DND-41 (cell line): ENCODE results near the gene SCN5A.

ENCODE experiments used
- EZH2 ChIP-seq: IDR thresholded peaks from 3 replicates; pipeline ENCODE4 v1.6.1; 2012; ENCODE audit warnings: borderline replicate concordance, low read depth, mild to moderate bottlenecking, moderate library complexity, low read length, inconsistent platforms; ENCODE audit not compliant: severe bottlenecking
- TF ChIP-seq, protein P1 (sequence below): IDR thresholded peaks from 2 replicates; pipeline ENCODE4 v1.5.1; 2012; ENCODE audit warnings: borderline replicate concordance, low read length, moderate library complexity, mild to moderate bottlenecking; ENCODE audit not compliant: poor library complexity, severe bottlenecking; ENCODE audit errors: extremely low read depth

DNA sequence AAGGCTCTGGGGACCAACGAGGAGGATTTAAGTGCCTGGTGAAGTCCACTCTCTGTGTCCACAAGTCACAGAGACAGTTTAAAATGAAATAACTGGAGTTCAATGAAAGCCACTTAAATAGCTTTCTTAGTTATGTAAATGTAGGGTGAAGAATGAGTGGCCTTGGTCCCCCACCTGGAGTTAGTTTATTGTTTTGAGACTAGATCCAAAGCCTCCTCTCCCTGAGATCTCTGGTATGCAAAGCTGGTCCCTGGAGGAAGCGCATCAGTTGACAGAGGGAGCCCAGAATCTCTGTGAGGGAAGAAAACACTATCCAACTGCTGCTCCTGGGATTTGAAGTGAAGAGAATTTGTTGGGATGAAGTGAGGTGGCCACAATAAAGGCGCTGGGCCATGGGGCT, 112.8 kb downstream of the SCN5A start:
- TF ChIP-seq, protein P1, sequence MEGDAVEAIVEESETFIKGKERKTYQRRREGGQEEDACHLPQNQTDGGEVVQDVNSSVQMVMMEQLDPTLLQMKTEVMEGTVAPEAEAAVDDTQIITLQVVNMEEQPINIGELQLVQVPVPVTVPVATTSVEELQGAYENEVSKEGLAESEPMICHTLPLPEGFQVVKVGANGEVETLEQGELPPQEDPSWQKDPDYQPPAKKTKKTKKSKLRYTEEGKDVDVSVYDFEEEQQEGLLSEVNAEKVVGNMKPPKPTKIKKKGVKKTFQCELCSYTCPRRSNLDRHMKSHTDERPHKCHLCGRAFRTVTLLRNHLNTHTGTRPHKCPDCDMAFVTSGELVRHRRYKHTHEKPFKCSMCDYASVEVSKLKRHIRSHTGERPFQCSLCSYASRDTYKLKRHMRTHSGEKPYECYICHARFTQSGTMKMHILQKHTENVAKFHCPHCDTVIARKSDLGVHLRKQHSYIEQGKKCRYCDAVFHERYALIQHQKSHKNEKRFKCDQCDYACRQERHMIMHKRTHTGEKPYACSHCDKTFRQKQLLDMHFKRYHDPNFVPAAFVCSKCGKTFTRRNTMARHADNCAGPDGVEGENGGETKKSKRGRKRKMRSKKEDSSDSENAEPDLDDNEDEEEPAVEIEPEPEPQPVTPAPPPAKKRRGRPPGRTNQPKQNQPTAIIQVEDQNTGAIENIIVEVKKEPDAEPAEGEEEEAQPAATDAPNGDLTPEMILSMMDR: no peak
- TF ChIP-seq EZH2: no peak
